Gastroesophageal sphincter (tissue), 4 donors: Measurements from ENCODE around the gene SMTNL1. TPM values are rescaled to one million over a fixed set of nuclear protein-coding genes. Genes with fewer than 3 reads are reported as not detected.

Experiments
- ATAC-seq: fragments of 150-250 bp; one replicate; pipeline ENCODE4 v1.9.1; 2016; ENCODE audit warnings: mild to moderate bottlenecking, moderate library complexity
- H3K27ac ChIP-seq, 4 donors: fragments of 200-600 bp; sonication (generic) in 3 of 4; 1 replicate in 3 of 4; 2 replicates in 1 of 4; pipeline ENCODE4 v1.5.1; 2016 to 2019
- H3K27me3 ChIP-seq: fragments of 200-600 bp; sonication (generic); one replicate; pipeline ENCODE4 v1.5.1; 2019
- H3K36me3 ChIP-seq, 2 donors: fragments of 200-600 bp; sonication (generic); one replicate each; pipeline ENCODE4 v1.5.1; 2019; ENCODE audit warnings: control low read depth in 1 of 2
- H3K4me1 ChIP-seq, 3 donors: fragments of 200-600 bp; sonication (generic); 1 replicate in 2 of 3; 2 replicates in 1 of 3; pipeline ENCODE4 v1.5.1; 2016 to 2019; ENCODE audit warnings: control low read depth in 2 of 3
- H3K4me3 ChIP-seq, 2 donors: fragments of 200-600 bp; sonication (generic); one replicate each; pipeline ENCODE4 v1.5.1; 2019; ENCODE audit warnings: mild to moderate bottlenecking in 1 of 2, moderate library complexity in 1 of 2
- H3K9me3 ChIP-seq, 3 donors: fragments of 200-600 bp; sonication (generic); one replicate each; pipeline ENCODE4 v1.5.1; 2017 to 2019; ENCODE audit warnings: control low read depth in 2 of 3
- EP300 ChIP-seq: sonication (generic); formaldehyde crosslinking; IDR thresholded peaks from one replicate; pipeline ENCODE4 v1.6.1; 2017; ENCODE audit warnings: antibody characterized with exemption, mild to moderate bottlenecking
- POLR2A ChIP-seq, 2 donors: fragments of 450-650 bp; IDR thresholded peaks; one replicate each; pipeline ENCODE4 v1.6.1; 2017; ENCODE audit warnings: antibody characterized with exemption in 2 of 2, mild to moderate bottlenecking in 2 of 2, moderate library complexity in 1 of 2
- POLR2AphosphoS5 ChIP-seq: sonication (generic); formaldehyde crosslinking; IDR thresholded peaks from one replicate; pipeline ENCODE4 v1.6.1; 2017; ENCODE audit warnings: antibody characterized with exemption
- WGBS, 2 donors: methylation state at CpG; one replicate each; pipeline ENCODE4 v1.1.5; 2018; ENCODE audit warnings: low coverage in 1 of 2; 5-methylcytosine and 5-hydroxymethylcytosine counted together
- total RNA-seq, 4 donors: library from RNA; depleted of rRNA; stranded (reverse); fragments of >200 nt; gene quantifications; one replicate each; pipeline ENCODE4 v1.1.0, GENCODE V29; 2016
- TF ChIP-seq, protein P1 (sequence below), 4 experiments: fragments of 200-600 bp in 2 of 4; fragments of 450-650 bp in 2 of 4; sonication (generic) in 1 of 4; IDR thresholded peaks; one replicate each; pipeline ENCODE4 v1.5.1; 2017 to 2019; ENCODE audit warnings: antibody characterized with exemption in 4 of 4, mild to moderate bottlenecking in 2 of 4, moderate library complexity in 2 of 4

The SMTNL1 gene
- total RNA-seq, 4 donors from 2014 or later, result not detected

DNA sequence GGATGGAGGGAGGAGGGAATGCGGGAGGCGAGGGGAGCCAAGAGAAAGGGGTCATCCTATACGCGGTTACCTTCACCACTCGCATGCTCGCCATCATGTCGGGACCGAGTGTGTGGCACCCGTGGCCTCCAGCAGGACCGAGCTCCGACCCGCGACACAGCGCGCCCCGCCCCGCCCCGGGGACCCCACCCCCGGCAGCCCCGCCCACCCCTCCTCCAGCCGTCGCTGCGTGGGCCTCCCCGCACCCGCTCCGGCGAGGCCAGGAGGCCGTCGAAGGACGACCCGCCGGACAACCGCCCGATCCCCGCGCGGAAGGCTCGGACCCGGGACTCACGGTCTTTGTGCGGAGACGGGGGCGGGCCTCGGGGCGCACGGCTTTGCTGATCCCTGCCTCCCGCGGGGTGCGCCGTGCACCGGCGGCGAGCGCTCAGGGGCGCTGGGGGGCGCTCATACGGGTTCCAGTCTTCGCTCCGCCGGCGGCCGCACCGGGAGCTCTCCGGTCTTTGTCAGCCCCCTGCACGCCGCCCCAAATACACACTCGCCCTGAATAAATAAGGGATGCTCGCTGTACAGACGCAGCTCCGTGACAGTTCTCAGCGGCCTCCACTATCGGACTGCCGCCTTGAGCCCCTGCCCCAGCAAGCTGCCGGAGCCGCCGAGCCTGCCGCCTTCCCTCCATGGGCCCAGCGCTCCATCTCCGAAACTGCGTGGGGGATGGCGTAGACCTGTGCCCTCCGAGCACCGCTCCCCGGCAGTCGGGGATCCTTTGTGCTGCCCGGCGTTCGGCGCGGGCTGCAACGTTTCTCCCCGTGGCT is 30.3 kb downstream of the SMTNL1 start, which contains the start of gene UBE2L6:
Gene UBE2L6, minus strand, starts transcription at position 158 of the 815 bp plus-strand sequence. Its CDS starts 61 bp downstream, at position 97.
- Histone ChIP-seq H3K36me3 (no peaks in the 10 kb centered on the region), H3K27me3 (no peaks in the 10 kb centered on the region), H3K27ac (peak within 1 kb of the TSS; percentile 1 to 89 (median 78)), H3K4me1 (peaks cover 3 to 37% (median 19%) of the 10 kb centered on the region in 3 donors), H3K4me3 (peak within 1 kb of the TSS; percentile 43 to 78), H3K9me3 (no peaks in the 10 kb centered on the region)
- TF ChIP-seq POLR2AphosphoS5 (peak; percentile 41), EP300 (no peak), POLR2A (IDR thresholded peaks at IDR 0.05) (no peak)
- TF ChIP-seq, protein P1, sequence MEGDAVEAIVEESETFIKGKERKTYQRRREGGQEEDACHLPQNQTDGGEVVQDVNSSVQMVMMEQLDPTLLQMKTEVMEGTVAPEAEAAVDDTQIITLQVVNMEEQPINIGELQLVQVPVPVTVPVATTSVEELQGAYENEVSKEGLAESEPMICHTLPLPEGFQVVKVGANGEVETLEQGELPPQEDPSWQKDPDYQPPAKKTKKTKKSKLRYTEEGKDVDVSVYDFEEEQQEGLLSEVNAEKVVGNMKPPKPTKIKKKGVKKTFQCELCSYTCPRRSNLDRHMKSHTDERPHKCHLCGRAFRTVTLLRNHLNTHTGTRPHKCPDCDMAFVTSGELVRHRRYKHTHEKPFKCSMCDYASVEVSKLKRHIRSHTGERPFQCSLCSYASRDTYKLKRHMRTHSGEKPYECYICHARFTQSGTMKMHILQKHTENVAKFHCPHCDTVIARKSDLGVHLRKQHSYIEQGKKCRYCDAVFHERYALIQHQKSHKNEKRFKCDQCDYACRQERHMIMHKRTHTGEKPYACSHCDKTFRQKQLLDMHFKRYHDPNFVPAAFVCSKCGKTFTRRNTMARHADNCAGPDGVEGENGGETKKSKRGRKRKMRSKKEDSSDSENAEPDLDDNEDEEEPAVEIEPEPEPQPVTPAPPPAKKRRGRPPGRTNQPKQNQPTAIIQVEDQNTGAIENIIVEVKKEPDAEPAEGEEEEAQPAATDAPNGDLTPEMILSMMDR (IDR thresholded peaks at IDR 0.05), result peak in 1 of 4 experiments; percentile 89
- ATAC-seq, result peak; percentile 74
- 0% methylated on average over 10 of the region's 92 CpGs; no CpG with 5 or more reads in 1 of the 2 donors for WGBS, 2 donors

DNA sequence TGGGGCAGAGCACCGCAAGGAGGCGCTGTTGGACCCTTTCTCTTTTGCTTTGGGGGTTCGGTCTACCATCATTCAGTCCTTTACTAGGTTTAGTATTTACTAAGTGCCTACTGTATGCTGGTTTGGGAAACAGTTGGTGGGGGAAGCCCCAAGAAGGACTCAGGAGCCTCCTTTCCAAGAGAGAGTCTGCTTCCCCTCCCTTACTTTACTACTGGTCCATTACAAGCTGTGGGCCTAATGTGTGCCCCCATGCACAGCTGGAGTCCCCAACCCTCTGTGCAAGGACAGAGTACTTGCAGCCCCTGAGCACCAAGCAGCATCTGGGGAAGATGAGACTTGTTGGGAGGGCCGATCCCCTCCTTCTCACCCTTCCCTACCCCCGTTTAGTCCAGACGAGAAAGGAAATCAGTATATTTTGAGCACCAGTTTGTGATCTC is 31.0 kb downstream of the SMTNL1 start:
- 14 to 60% methylated on average over 1 to 6 of the region's 6 CpGs for WGBS, 2 donors
- peak overlapping the region in 3 of 4 donors; percentile 77 to 89 (median 79) for H3K27ac ChIP-seq
- no peaks in the 10 kb centered on the region for H3K9me3 ChIP-seq
- peaks cover 3 to 37% (median 19%) of the 10 kb centered on the region in 3 donors for H3K4me1 ChIP-seq
- no peaks in the 10 kb centered on the region for H3K36me3 ChIP-seq
- H3K27me3 ChIP-seq, result no peaks in the 10 kb centered on the region
- no peak for TF ChIP-seq POLR2AphosphoS5
- TF ChIP-seq, protein P1 (IDR thresholded peaks at IDR 0.05), result peak in 3 of 4 experiments; percentile 89 to 91 (median 90)
- H3K4me3 ChIP-seq, result peak overlapping the region; percentile 43 to 78
- no peak for ATAC-seq

DNA sequence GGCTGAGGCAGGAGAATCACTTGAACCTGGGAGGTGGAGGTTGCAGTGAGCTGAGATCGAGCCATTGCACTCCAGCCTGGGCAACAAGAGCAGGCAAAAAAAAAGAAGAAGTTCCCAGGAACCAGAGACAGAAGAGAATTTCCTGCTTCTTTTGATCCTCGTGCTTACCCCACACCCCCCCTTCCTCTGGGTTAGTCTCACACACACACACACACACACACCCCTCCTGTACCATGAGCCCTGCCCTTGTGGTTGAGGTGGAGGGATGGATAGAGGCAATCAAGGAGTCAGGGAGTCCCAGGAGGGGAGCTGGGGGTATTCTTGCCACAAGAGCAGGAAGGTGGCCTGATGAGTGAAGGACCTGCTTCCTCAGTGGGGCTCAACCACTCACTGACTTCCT is 34.2 kb downstream of the SMTNL1 start:
- Histone ChIP-seq H3K27me3 (no peaks in the 10 kb centered on the region), H3K27ac (no peak overlapping the region), H3K36me3 (no peaks in the 10 kb centered on the region), H3K4me1 (peaks cover under 1 to 24% (median 10%) of the 10 kb centered on the region in 3 donors), H3K9me3 (no peaks in the 10 kb centered on the region), H3K4me3 (no peak overlapping the region)
- ATAC-seq, result no peak
- TF ChIP-seq EP300 (no peak), POLR2AphosphoS5 (no peak), POLR2A (IDR thresholded peaks at IDR 0.05) (no peak)
- TF ChIP-seq, protein P1 (IDR thresholded peaks at IDR 0.05), result no peak
- WGBS, 2 donors, result 60 to 80% methylated on average over 1 to 2 of the region's 2 CpGs

DNA sequence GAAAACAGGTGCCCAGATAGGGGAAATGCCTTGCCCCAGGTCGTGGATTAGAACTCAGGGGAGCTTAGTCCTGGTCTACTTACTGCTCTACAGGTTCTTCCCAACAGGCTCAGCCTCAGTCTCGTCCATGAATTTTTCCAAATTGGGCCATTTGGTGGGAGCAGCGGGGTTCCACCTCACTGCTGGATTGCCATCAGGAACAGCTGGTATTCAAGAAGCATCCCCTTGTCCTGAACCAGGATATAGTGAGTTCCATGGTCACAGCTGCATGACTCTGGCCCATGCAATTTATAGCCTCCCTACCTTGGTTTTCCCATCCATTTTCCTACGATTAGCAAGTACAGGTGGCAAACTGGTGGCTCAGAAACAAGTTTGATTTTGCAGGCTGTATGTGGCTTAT is 36.7 kb downstream of the SMTNL1 start:
- no peak for TF ChIP-seq EP300
- TF ChIP-seq POLR2AphosphoS5, result no peak
- TF ChIP-seq, protein P1 (IDR thresholded peaks at IDR 0.05), result no peak
- no peak for TF ChIP-seq POLR2A (IDR thresholded peaks at IDR 0.05)
- Histone ChIP-seq H3K4me1 (peaks cover 0 to 8% (median 2%) of the 10 kb centered on the region in 3 donors), H3K27me3 (no peaks in the 10 kb centered on the region), H3K36me3 (no peaks in the 10 kb centered on the region), H3K9me3 (no peaks in the 10 kb centered on the region), H3K4me3 (no peak overlapping the region), H3K27ac (no peak overlapping the region)
- whole genome bisulfite sequencing, 2 donors, result 28 to 44% methylated on average over 3 of the region's 4 CpGs
- ATAC-seq, result no peak

DNA sequence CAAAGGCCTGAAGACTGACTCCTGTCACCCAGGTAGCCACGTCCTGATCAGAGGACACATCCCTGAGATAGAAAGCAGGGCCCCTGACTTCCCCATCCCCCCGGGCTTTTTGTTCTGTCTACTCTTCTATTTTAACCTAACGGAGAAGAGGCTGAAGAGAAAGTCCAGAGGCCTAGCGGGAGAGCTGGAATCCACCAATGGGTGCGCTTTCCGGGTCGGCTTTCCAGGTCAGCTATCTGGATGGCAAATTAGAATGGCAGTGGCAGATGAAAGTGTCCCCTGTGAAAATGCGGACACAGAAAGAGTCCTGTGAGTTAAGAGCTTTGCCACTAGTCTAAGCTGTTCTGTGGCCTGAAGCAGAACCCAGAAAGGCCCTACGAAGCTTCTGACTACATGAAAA is 46.9 kb downstream of the SMTNL1 start:
- no peak for TF ChIP-seq POLR2A (IDR thresholded peaks at IDR 0.05)
- no peak for TF ChIP-seq EP300
- no peak for TF ChIP-seq POLR2AphosphoS5
- TF ChIP-seq, protein P1 (IDR thresholded peaks at IDR 0.05), result no peak
- no peak overlapping the region for H3K27ac ChIP-seq
- no peaks in the 10 kb centered on the region for H3K36me3 ChIP-seq
- H3K4me1 ChIP-seq, result no peaks in the 10 kb centered on the region
- no peak for ATAC-seq
- 84 to 85% methylated on average over 2 to 7 of the region's 9 CpGs for WGBS, 2 donors
- no peaks in the 10 kb centered on the region for H3K9me3 ChIP-seq
- H3K4me3 ChIP-seq, result no peak overlapping the region
- peaks cover 5% of the 10 kb centered on the region for H3K27me3 ChIP-seq
